GM12801 (cell line): ENCODE data around the gene TOX2.

Source experiments
- TF ChIP-seq, protein P1 (sequence below): IDR thresholded peaks from one replicate; pipeline ENCODE4 v1.5.1; 2011; ENCODE audit warnings: control low read depth; ENCODE audit not compliant: insufficient read length; ENCODE audit errors: extremely low read depth

Gene TOX2

DNA sequence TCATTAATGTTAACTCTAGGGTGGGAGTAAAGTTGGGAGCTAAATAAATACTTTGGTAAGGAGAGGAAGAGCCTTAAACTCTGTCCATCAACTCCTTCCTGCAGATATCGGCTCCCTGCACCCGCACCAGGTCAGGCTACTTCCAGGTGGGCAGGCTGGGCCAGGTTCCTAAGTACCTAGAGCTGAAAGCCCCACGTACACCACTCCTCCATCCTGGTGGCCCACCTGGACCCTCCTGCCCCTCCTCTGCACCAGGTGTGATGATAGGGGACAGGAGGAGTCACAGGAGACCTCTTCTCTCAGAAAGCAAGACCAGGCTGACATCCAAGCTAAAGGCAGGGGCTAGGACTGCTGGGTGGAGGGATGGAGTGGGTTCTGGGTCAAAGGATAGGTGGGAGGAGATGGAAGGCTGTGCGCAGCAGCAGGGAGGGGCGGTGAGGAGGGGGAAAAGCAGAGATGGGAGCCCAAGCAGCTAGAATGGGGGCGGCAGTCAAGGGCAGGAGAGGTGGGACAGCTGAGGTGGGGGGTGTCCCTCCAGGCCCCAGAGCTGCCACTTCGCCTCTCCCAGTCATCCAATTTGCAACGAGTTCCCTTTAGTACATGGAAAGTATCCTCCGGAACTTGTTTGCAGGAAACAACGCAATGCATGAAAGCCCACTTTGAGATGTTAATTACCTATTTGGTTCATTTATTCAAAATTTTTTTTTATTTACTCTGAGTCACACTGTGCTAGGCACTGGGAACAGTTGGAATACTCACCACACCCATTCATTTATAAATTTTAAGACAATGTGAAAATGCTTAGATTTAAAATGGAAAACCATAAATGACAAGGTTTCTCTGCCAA is 15.2 kb upstream of the TOX2 start:
- TF ChIP-seq, protein P1, sequence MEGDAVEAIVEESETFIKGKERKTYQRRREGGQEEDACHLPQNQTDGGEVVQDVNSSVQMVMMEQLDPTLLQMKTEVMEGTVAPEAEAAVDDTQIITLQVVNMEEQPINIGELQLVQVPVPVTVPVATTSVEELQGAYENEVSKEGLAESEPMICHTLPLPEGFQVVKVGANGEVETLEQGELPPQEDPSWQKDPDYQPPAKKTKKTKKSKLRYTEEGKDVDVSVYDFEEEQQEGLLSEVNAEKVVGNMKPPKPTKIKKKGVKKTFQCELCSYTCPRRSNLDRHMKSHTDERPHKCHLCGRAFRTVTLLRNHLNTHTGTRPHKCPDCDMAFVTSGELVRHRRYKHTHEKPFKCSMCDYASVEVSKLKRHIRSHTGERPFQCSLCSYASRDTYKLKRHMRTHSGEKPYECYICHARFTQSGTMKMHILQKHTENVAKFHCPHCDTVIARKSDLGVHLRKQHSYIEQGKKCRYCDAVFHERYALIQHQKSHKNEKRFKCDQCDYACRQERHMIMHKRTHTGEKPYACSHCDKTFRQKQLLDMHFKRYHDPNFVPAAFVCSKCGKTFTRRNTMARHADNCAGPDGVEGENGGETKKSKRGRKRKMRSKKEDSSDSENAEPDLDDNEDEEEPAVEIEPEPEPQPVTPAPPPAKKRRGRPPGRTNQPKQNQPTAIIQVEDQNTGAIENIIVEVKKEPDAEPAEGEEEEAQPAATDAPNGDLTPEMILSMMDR, result no peak

- TF ChIP-seq, protein P1, result no peak
Observed at GRCh38 chr20:43900121-43900466, 14.6 kb upstream of the TOX2 start.

DNA sequence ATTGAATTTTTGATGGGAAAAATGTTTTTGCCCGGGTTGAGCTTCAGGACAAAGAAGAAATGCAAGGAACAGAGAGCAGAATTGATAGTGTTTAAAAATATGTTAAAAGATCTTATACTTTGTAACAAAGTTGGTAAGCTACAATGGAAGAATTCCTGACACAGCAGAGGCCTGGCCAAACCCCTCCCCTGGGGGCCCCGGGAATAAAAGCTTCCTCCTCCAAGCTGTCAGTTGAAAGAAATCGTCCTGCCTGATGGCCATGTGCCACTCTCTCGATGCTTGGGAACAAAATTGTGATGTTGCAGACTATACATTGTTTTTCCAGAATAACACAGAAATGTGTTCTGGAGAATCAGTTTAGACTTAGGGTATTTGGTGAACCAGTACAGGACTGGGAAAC is 14.2 kb upstream of the TOX2 start:
- TF ChIP-seq, protein P1, result no peak

DNA sequence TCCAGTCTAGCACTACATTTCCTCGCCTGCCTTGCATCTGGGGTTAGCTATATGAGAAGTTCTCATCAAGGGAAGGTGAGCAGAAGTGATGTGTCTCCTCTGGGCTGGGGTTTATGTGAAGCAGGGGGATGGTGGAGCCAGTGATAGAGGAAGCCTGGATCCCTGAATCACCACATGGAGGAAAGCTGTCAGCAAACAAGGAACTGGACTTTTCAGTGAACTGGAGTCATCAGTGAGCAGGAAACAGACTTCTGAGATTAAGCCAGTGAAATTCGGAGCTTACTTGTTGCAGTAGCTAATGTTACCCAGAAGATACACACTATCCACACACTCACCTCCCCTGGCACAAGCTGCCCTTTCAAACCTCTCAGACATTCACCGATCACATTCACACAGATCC is 13.4 kb upstream of the TOX2 start:
- TF ChIP-seq, protein P1, result no peak

DNA sequence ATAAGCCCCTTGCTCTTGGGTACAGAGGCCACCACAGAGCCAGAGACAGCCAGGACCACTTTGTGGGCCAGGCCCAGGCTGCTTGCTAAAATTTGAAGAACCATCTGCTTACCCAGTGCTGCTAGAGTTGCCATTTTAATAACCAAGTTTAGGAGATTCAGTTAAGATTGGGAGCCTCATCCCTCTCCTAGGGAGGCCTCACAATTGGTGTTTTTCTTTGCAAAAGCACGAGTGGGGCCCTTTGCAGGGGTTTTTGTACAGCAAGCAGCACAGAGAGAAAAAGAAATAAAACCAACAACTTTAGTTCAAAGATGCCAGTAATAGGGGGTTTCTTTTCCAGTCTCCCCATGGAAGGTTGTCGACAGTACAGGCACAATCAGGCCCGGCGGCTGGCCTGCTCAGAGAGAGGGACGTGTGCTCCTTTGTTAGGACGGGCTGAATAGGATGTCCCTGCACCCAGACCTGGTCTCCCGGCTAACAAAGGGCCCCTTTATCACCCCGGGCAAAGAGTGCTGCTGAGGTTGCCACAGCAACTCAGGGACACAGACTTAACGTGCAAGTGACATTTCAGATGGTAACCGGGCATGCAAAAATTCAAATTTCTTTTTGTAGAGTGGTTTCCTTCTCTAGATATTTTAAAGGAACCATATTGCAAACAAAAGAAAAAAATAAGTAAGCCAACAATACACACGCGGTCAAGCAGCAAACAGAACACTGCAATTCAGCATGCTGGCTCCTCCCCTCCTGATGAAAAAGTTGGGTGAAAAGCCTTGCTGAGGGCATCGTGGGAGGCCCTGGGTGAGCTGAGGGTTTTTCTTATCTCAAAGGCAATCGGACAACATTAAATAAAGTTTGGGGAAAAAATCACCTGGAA is 10.5 kb upstream of the TOX2 start:
- TF ChIP-seq, protein P1, result no peak

DNA sequence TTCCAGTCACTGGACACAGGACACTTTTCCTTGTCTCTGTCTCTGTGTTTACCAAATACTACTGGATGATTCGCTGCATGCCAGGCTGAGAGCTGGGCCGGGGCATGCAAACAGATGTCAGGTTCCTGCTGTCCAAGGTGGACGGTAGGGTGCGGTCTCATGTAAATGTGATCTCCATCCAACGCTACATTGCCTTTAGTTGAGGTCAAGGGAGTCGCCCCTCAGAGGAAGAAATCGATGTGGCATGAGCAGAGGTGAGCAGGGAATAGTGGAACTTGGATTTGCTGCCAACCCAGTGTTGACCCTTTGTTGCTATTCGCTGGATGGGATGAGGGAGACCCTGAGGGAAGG is 9.8 kb upstream of the TOX2 start:
- TF ChIP-seq, protein P1, result no peak

GRCh38 chr20:43906505-43907034 is 8.1 kb upstream of the TOX2 start:
- TF ChIP-seq, protein P1, result no peak
